Subcutaneous preadipocyte (primary cell): ENCODE data around the gene MPLKIP. TPM values are rescaled to one million over a fixed set of nuclear protein-coding genes. Genes with fewer than 3 reads are reported as not detected.

Source experiments
- small RNA-seq: library from RNA; depleted of rRNA; stranded (forward); fragments of <200 nt; gene quantifications from one replicate; pipeline ENCODE3, GENCODE V24; 2012
- total RNA-seq: library from RNA; depleted of rRNA; stranded (reverse); fragments of >200 nt; gene quantifications from 2 replicates; pipeline ENCODE4 v1.2.3, GENCODE V29; 2012

The MPLKIP gene
- total RNA-seq = 7.0 and 7.7 TPM in 2 replicates

GRCh38 chr7:40134428-40135316 lies at the start of gene MPLKIP, which contains the start of gene SUGCT:
Gene MPLKIP (minus strand): TSS chr7:40134622. CDS start chr7:40134567, 55 bp downstream.
Gene SUGCT (plus strand): TSS chr7:40135005.

Small RNA genes lying within 50 kb of the gene (small RNA-seq; reads per million reads assigned to genes)
- gene AC006023.1 = not detected
- not detected for gene AC006023.2

Other genes with a start within 250 kb of the MPLKIP start
- 43.4 and 59.8 TPM in 2 replicates for gene CDK13, start 184.4 kb downstream of the MPLKIP start, total RNA-seq
- 3.3 and 8.5 TPM in 2 replicates for gene SUGCT, start 383 bp upstream of the MPLKIP start, total RNA-seq